GM21423 (cell line): ENCODE results near the gene GCLC.
A peak's percentile ranks its signal among the peaks of the same experiment; 100 is the strongest.

Experiments used
- ATAC-seq: cut with Tn5 transposase; IDR thresholded peaks from one replicate; pipeline ENCODE4 v1.9.1; 2021; ENCODE audit warnings: mild to moderate bottlenecking, moderate library complexity; ENCODE audit not compliant: unreplicated experiment

The GCLC gene

GRCh38 chr6:53461041-53461656 is 83.8 kb downstream of the GCLC start:
- peak; percentile 58 for ATAC-seq

GRCh38 chr6:53458105-53458866 is 86.6 kb downstream of the GCLC start:
- ATAC-seq = no peak

- no peak for ATAC-seq
These were observed 88.1 kb downstream of the GCLC start for GRCh38 chr6:53456809-53457208.

DNA sequence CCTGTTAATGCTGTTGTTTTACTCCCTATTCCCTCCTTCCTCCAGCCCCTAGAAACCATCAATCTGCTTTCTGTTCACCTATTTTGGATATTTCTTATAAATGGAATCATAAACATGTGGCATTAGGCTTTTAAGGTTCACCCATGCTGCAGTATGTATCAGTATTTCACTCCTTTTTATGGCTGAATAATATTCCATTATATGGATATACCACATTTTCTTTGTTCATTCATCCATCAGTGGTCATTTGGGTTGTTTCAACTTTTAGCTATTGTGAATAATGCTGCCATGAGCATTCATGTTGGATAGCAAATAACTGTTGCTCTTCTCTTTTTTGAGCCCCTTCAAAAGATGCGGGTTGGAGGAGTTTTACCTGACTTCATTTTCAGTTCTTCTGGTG is 89.2 kb downstream of the GCLC start:
- no peak for ATAC-seq

DNA sequence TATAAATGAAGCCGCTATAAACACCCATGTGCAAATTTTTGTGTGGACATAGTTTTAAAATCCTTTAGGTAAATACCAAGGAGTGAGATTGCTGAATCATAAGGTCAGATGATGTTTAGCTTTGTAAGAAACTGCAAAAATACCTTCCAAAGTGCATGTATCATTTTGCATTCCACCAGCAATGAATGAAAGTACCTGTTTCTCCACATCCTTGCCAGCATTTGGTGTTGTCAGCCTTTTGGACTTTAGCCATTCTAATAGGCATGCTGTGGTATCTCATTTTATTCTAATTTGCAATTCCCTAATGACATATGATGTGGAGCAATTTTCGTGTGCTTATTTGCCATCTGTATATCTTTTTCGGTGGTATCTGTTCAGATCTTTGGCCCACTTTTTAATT is 93.7 kb downstream of the GCLC start:
- no peak for ATAC-seq

DNA sequence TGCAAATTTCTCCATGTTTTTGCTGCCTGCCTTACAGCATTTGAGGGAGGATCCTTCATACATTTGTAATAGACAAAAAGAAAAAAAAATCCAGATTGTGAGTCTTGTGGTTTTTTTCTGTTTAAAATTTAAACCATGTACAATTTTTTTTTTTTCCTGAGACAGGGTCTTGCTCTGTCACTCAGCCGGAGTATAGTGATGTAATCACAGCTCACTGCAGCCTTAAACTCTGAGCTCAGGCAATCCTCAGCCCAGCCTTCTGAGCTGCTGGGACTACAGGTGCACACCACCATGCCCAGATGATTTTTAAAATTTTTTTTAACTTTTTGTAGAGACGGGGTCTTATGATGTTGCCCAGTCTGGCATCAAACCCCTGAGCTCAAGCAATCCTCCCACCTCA is 97.0 kb downstream of the GCLC start:
- ATAC-seq = no peak
